Measurements from ENCODE around the gene OLFM2. TPM values are rescaled to one million over a fixed set of nuclear protein-coding genes. Genes with fewer than 3 reads are reported as not detected.

OLFM2 gene
- polyA plus RNA-seq, 3 donors = 23.7 to 28.2 (median 28.2) TPM

Other genes starting within 250 kb of the OLFM2 start
- gene ZNF846, start 167.8 kb downstream of the OLFM2 start, polyA plus RNA-seq (ENCODE audit: insufficient read length in 3 of 3) = 10 to 100 TPM; 16.8 to 40.0 (median 31.2) TPM
- 10 to 100 TPM; 29.8 to 38.6 (median 33.9) TPM for gene FBXL12, start 117.4 kb downstream of the OLFM2 start, polyA plus RNA-seq (ENCODE audit: insufficient read length in 3 of 3)
- gene UBL5, start 108.6 kb downstream of the OLFM2 start, polyA plus RNA-seq (ENCODE audit: insufficient read length in 3 of 3) = 100 to 1,000 TPM; 275 to 319 (median 294) TPM
- 10 to 100 TPM; 65.8 to 77.5 (median 76.9) TPM for gene PIN1, start 101.2 kb downstream of the OLFM2 start, polyA plus RNA-seq (ENCODE audit: insufficient read length in 3 of 3)
- gene COL5A3, start 74.0 kb upstream of the OLFM2 start, polyA plus RNA-seq (ENCODE audit: insufficient read length in 3 of 3) = 1 to 10 TPM in 2 of 3 donors, under 1 TPM in 1; 0.99 to 1.4 (median 1.1) TPM
- not detected for gene RDH8, start 77.0 kb upstream of the OLFM2 start, polyA plus RNA-seq (ENCODE audit: insufficient read length in 3 of 3)
- 10 to 100 TPM; 25.0 to 30.2 (median 27.7) TPM for gene SHFL, start 149.8 kb upstream of the OLFM2 start, polyA plus RNA-seq (ENCODE audit: insufficient read length in 3 of 3)
- gene ANGPTL6, start 166.2 kb upstream of the OLFM2 start, polyA plus RNA-seq (ENCODE audit: insufficient read length in 3 of 3) = 1 to 10 TPM; 1.6 to 3.9 (median 3.5) TPM
- gene PPAN, start 169.8 kb upstream of the OLFM2 start, polyA plus RNA-seq (ENCODE audit: insufficient read length in 3 of 3) = 10 to 100 TPM; 35.7 to 45.6 (median 36.6) TPM
- 10 to 100 TPM; 14.2 to 19.3 (median 18.4) TPM for gene P2RY11, start 175.2 kb upstream of the OLFM2 start, polyA plus RNA-seq (ENCODE audit: insufficient read length in 3 of 3)
- 100 to 1,000 TPM; 197 to 223 (median 211) TPM for gene EIF3G, start 183.4 kb upstream of the OLFM2 start, polyA plus RNA-seq (ENCODE audit: insufficient read length in 3 of 3)